Measurements from ENCODE around the gene TXNL1.
"Not testable (repeated sequence)": the region's sequence is repeated elsewhere in the genome, so short reads cannot be mapped to it uniquely, and the experiment has no call there.

TXNL1 gene

GRCh38 chr18:56638232-56639103 is at the start of gene TXNL1:
TXNL1 (minus strand) TSS chr18:56638592; CDS start chr18:56638440, 152 bp downstream.
- peak; percentile 90 to 91 for DNase-seq

GRCh38 chr18:56684277-56684676 is 45.9 kb upstream of the TXNL1 start:
- DNase-seq = no peak

- DNase-seq = no peak
These were observed 40.6 kb upstream of the TXNL1 start for GRCh38 chr18:56678836-56679565.

- DNase-seq = no peak
These were observed 38.2 kb upstream of the TXNL1 start for GRCh38 chr18:56676639-56677038.

- DNase-seq = no peak
These were observed 34.6 kb upstream of the TXNL1 start for GRCh38 chr18:56672981-56673380.

GRCh38 chr18:56672391-56672790 is 34.0 kb upstream of the TXNL1 start:
- DNase-seq = no peak

- no peak for DNase-seq
These were observed 24.5 kb upstream of the TXNL1 start for GRCh38 chr18:56662902-56663301.

- DNase-seq = no peak
These were observed 24.1 kb upstream of the TXNL1 start for GRCh38 chr18:56662502-56662901.

GRCh38 chr18:56662063-56662408 is 23.6 kb upstream of the TXNL1 start:
- DNase-seq = no peak

- DNase-seq = no peak
These were observed 23.1 kb upstream of the TXNL1 start for GRCh38 chr18:56661360-56662062.

- DNase-seq = no peak
These were observed 22.3 kb upstream of the TXNL1 start for GRCh38 chr18:56660655-56661054.

- DNase-seq = no peak
These were observed 20.7 kb upstream of the TXNL1 start for GRCh38 chr18:56659111-56659510.

- no peak for DNase-seq
These were observed 19.9 kb upstream of the TXNL1 start for GRCh38 chr18:56658261-56658660.

GRCh38 chr18:56654280-56654679 is 15.9 kb upstream of the TXNL1 start:
- DNase-seq = not testable (repeated sequence)

- peak; percentile 26 to 27 for DNase-seq
These were observed 14.4 kb upstream of the TXNL1 start for GRCh38 chr18:56652802-56653201.

- no peak for DNase-seq
These were observed 13.3 kb upstream of the TXNL1 start for GRCh38 chr18:56651771-56652092.

GRCh38 chr18:56650944-56651770 is 12.8 kb upstream of the TXNL1 start, which contains the start of gene WDR7:
WDR7 (plus strand) TSS chr18:56651359; CDS start chr18:56672516, 21,157 bp downstream.
- peak; percentile 92 to 93 for DNase-seq

GRCh38 chr18:56649996-56650395 is 11.6 kb upstream of the TXNL1 start:
- no peak for DNase-seq

GRCh38 chr18:56647951-56648893 is 9.8 kb upstream of the TXNL1 start:
- DNase-seq = no peak

GRCh38 chr18:56647071-56647470 is 8.7 kb upstream of the TXNL1 start:
- no peak for DNase-seq

GRCh38 chr18:56645415-56646016 is 7.1 kb upstream of the TXNL1 start:
- DNase-seq = peak in 1 of 2 experiments; percentile 30

All from AML-193 (cell line).